MM.1S (cell line): ENCODE data around the gene ZNF805.

Experiments
- EZH2phosphoT487 ChIP-seq: fragments of 300-600 bp; sonication (generic); IDR thresholded peaks from 2 replicates; pipeline ENCODE4 v1.6.1; 2018; ENCODE audit warnings: antibody characterized with exemption, low read length
- TF ChIP-seq, protein P1 (sequence below): fragments of 300-600 bp; sonication (generic); IDR thresholded peaks from 2 replicates; pipeline ENCODE4 v1.5.1; 2016; ENCODE audit warnings: antibody characterized with exemption, low read length, mixed read lengths

DNA sequence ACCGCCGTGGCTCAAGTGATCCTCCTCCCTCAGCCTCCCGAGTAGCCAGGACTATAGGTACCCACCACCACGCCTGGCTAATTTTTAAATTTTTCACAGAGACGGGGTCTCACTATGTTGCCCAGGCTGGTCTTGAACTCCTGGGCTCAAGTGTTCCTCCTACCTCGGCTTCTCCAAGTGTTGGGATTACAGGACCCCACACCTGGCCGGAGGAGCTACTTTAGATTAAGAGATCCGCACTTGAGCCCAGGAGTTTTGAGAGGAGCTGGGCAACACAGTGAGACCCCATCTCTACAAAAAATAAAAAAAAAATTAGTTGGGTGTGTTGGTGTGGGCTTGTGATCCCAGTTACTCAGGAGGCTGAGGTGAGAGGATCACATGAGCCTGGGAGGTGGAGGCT lies 30.8 kb downstream of the ZNF805 start:
- TF ChIP-seq, protein P1, sequence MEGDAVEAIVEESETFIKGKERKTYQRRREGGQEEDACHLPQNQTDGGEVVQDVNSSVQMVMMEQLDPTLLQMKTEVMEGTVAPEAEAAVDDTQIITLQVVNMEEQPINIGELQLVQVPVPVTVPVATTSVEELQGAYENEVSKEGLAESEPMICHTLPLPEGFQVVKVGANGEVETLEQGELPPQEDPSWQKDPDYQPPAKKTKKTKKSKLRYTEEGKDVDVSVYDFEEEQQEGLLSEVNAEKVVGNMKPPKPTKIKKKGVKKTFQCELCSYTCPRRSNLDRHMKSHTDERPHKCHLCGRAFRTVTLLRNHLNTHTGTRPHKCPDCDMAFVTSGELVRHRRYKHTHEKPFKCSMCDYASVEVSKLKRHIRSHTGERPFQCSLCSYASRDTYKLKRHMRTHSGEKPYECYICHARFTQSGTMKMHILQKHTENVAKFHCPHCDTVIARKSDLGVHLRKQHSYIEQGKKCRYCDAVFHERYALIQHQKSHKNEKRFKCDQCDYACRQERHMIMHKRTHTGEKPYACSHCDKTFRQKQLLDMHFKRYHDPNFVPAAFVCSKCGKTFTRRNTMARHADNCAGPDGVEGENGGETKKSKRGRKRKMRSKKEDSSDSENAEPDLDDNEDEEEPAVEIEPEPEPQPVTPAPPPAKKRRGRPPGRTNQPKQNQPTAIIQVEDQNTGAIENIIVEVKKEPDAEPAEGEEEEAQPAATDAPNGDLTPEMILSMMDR, result no peak
- no peak for TF ChIP-seq EZH2phosphoT487
